GM23338 (cell line): ENCODE measurements around the gene NEO1. TPM values are rescaled to one million over a fixed set of nuclear protein-coding genes. Genes with fewer than 3 reads are reported as not detected.
A peak's percentile ranks its signal among the peaks of the same experiment; 100 is the strongest.

ENCODE experiments used
- ATAC-seq: fragments of 200-7000 bp; cut with Tn5 transposase; 3 replicates; pipeline ENCODE4 v1.9.1; 2020
- DNase-seq: peaks from one replicate; pipeline ENCODE4 v3.0.0-alpha.2; 2015; ENCODE audit warnings: low spot score
- H2AFZ ChIP-seq: fragments of 200-600 bp; sonication (generic); 2 replicates; pipeline ENCODE4 v1.8.0; 2016; ENCODE audit warnings: antibody characterized with exemption, mild to moderate bottlenecking, moderate library complexity
- H3F3A ChIP-seq: fragments of 200-600 bp; sonication (generic); replicated peaks from 2 replicates; pipeline ENCODE4 v1.8.0; 2017; ENCODE audit warnings: antibody characterized with exemption, mixed run types, low read depth
- H3K27ac ChIP-seq: fragments of 200-600 bp; sonication (generic); 2 replicates; pipeline ENCODE4 v1.6.1; 2016; ENCODE audit warnings: low read depth
- H3K27me3 ChIP-seq: fragments of 200-600 bp; sonication (generic); 2 replicates; pipeline ENCODE4 v1.8.0; 2016; ENCODE audit warnings: mild to moderate bottlenecking, mixed run types, moderate library complexity; ENCODE audit not compliant: insufficient read depth
- H3K36me3 ChIP-seq: fragments of 200-600 bp; sonication (generic); 2 replicates; pipeline ENCODE4 v1.8.0; 2016; ENCODE audit warnings: mild to moderate bottlenecking; ENCODE audit not compliant: insufficient read depth
- H3K4me1 ChIP-seq: fragments of 200-600 bp; sonication (generic); 2 replicates; pipeline ENCODE4 v1.8.0; 2016; ENCODE audit warnings: mild to moderate bottlenecking, moderate library complexity; ENCODE audit not compliant: insufficient read depth
- H3K4me2 ChIP-seq: fragments of 200-600 bp; sonication (generic); 2 replicates; pipeline ENCODE4 v1.7.1; 2017; ENCODE audit warnings: mixed run types
- H3K4me3 ChIP-seq: fragments of 200-600 bp; sonication (generic); 2 replicates; pipeline ENCODE4 v1.6.1; 2016; ENCODE audit warnings: mixed run types
- H3K79me2 ChIP-seq: fragments of 200-600 bp; sonication (generic); replicated peaks from 2 replicates; pipeline ENCODE4 v1.8.0; 2017; ENCODE audit warnings: mild to moderate bottlenecking; ENCODE audit not compliant: insufficient read depth
- H3K9me2 ChIP-seq: fragments of 200-600 bp; sonication (generic); 2 replicates; pipeline ENCODE4 v1.8.0; 2017; ENCODE audit not compliant: insufficient read depth
- H4K20me1 ChIP-seq: fragments of 200-600 bp; sonication (generic); replicated peaks from 2 replicates; pipeline ENCODE4 v1.8.0; 2017; ENCODE audit warnings: mild to moderate bottlenecking; ENCODE audit not compliant: insufficient read depth
- H3K27ac Mint-ChIP-seq: 2 replicates; pipeline ENCODE4 v1.8.0; 2020; ENCODE audit warnings: inconsistent platforms, mild to moderate bottlenecking, moderate library complexity, mixed read lengths
- H3K27me3 Mint-ChIP-seq: 3 replicates; pipeline ENCODE4 v1.8.0; 2022; ENCODE audit warnings: low read depth, mild to moderate bottlenecking, moderate library complexity, mixed read lengths, inconsistent platforms; ENCODE audit not compliant: insufficient read depth, poor library complexity
- H3K36me3 Mint-ChIP-seq: 3 replicates; pipeline ENCODE4 v1.8.0; 2021; ENCODE audit warnings: low read depth, mild to moderate bottlenecking, inconsistent platforms, moderate library complexity, mixed read lengths
- H3K4me1 Mint-ChIP-seq: 3 replicates; pipeline ENCODE4 v1.8.0; 2020; ENCODE audit warnings: mild to moderate bottlenecking, inconsistent platforms, mixed read lengths
- H3K4me3 Mint-ChIP-seq: 3 replicates; pipeline ENCODE4 v1.8.0; 2021; ENCODE audit warnings: moderate library complexity, mild to moderate bottlenecking, inconsistent platforms, mixed read lengths
- H3K9me3 Mint-ChIP-seq: 3 replicates; pipeline ENCODE4 v1.8.0; 2020; ENCODE audit warnings: moderate library complexity, mild to moderate bottlenecking, inconsistent platforms, mixed read lengths
- CREB1 ChIP-seq: fragments of 250-450 bp; sonication (Bioruptor Pico); IDR thresholded peaks from 2 replicates; pipeline ENCODE4 v1.5.0; 2020; ENCODE audit warnings: low read depth, mild to moderate bottlenecking, moderate library complexity
- EZH2 ChIP-seq: fragments of 200-600 bp; sonication (generic); IDR thresholded peaks from one replicate; pipeline ENCODE4 v1.8.0; 2017; ENCODE audit warnings: antibody characterized with exemption, mild to moderate bottlenecking, low read depth; ENCODE audit not compliant: unreplicated experiment
- EZH2phosphoT487 ChIP-seq: fragments of 200-600 bp; sonication (generic); IDR thresholded peaks from one replicate; pipeline ENCODE4 v1.8.1; 2018; ENCODE audit warnings: antibody characterized with exemption; ENCODE audit not compliant: unreplicated experiment
- JUNB ChIP-seq: IDR thresholded peaks from one replicate; pipeline ENCODE4 v1.6.1; 2016; ENCODE audit warnings: antibody characterized with exemption; ENCODE audit not compliant: unreplicated experiment
- POLR2AphosphoS5 ChIP-seq: IDR thresholded peaks from 2 replicates; pipeline ENCODE4 v1.6.1; 2016; ENCODE audit warnings: antibody characterized with exemption, low read depth
- STAT1 ChIP-seq: IDR thresholded peaks from one replicate; pipeline ENCODE4 v1.6.1; 2016; ENCODE audit warnings: antibody characterized with exemption; ENCODE audit not compliant: unreplicated experiment
- ZNF114 ChIP-seq: fragments of 250-450 bp; sonication (Bioruptor Pico); IDR thresholded peaks from 2 replicates; pipeline ENCODE4 v1.5.0; 2020; ENCODE audit warnings: mild to moderate bottlenecking, moderate library complexity
- ZNF331 ChIP-seq: fragments of 250-450 bp; sonication (Bioruptor Pico); IDR thresholded peaks from 2 replicates; pipeline ENCODE4 v1.5.0; 2020; ENCODE audit warnings: low read depth, mild to moderate bottlenecking, moderate library complexity
- polyA plus RNA-seq: library from polyadenylated mRNA; unstranded; fragments of >200 nt; fragmentation: Nextera tagmentation; extraction: Ambion mirVana; gene quantifications from 2 replicates; pipeline ENCODE4 v1.2.1, GENCODE V29; 2016
- total RNA-seq: library from RNA; depleted of rRNA; stranded (reverse); fragments of >200 nt; shearing (Covaris generic); gene quantifications from 2 replicates; pipeline ENCODE4 v1.2.3, GENCODE V29; 2014
- TF ChIP-seq, protein P1 (sequence below): IDR thresholded peaks from 2 replicates; pipeline ENCODE4 v1.6.1; 2016; ENCODE audit warnings: antibody characterized with exemption
- TF ChIP-seq, protein P2 (sequence below), 2 experiments: fragments of 200-600 bp in 1 of 2; sonication (generic) in 1 of 2; conservative IDR thresholded peaks; 2 replicates each; pipeline versions ENCODE4 v1.5.1 to v1.6.1; 2016 to 2017; ENCODE audit warnings: antibody characterized with exemption in 2 of 2, low read depth in 2 of 2, mild to moderate bottlenecking in 2 of 2, moderate library complexity in 1 of 2

Gene NEO1
- total and polyA plus RNA-seq, 2 experiments from 2014 or later = 8.4 to 45.8 TPM

DNA sequence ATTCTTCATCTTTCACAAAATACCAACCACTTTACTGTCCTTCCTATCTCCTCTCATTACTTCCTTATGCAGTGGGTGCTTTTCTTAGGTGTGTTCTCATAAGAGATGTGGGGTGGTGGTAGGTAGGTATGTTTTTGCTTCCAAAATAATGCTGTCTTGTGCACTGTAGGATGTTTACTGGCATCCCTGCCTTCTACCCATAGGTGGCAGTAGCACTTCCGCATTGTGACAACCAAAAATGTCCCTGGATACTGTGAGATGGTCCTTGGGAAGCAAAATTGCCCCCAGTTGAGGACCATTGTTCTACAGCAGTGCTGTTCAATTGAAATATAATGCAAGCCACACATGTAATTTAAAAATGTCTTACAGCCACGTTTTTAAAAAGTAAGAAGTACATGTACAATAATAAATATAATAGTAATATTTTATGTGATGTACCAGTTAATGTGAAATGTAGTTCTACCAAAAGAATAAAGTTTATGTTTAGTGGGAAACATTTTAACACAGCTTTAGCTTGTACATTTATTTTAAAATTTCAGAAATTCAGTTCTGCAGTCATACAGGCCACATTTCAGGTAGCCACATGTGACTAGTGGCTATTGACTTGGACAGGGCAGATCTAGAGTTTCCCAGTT lies 75.2 kb downstream of the NEO1 start:
- H4K20me1 ChIP-seq = no peaks in the 10 kb centered on the region
- peak overlapping the region; percentile 19; the same call in 1 of the 2 replicates for H3K27ac Mint-ChIP-seq
- H3F3A ChIP-seq = no peaks in the 10 kb centered on the region
- no peak overlapping the region for H3K4me3 ChIP-seq
- no peaks in the 10 kb centered on the region for H3K27me3 Mint-ChIP-seq
- H3K4me3 Mint-ChIP-seq = no peak overlapping the region
- H3K4me1 ChIP-seq = no peaks in the 10 kb centered on the region
- peaks cover 2% of the 10 kb centered on the region; the same call in 2 of the 3 replicates for H3K4me1 Mint-ChIP-seq
- ATAC-seq = peak; percentile 97
- TF ChIP-seq EZH2phosphoT487 (no peak), ZNF331 (CRISPR knock-in tag) (no peak)
- TF ChIP-seq, protein P1, sequence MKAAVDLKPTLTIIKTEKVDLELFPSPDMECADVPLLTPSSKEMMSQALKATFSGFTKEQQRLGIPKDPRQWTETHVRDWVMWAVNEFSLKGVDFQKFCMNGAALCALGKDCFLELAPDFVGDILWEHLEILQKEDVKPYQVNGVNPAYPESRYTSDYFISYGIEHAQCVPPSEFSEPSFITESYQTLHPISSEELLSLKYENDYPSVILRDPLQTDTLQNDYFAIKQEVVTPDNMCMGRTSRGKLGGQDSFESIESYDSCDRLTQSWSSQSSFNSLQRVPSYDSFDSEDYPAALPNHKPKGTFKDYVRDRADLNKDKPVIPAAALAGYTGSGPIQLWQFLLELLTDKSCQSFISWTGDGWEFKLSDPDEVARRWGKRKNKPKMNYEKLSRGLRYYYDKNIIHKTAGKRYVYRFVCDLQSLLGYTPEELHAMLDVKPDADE = no peak
- TF ChIP-seq, protein P2, sequence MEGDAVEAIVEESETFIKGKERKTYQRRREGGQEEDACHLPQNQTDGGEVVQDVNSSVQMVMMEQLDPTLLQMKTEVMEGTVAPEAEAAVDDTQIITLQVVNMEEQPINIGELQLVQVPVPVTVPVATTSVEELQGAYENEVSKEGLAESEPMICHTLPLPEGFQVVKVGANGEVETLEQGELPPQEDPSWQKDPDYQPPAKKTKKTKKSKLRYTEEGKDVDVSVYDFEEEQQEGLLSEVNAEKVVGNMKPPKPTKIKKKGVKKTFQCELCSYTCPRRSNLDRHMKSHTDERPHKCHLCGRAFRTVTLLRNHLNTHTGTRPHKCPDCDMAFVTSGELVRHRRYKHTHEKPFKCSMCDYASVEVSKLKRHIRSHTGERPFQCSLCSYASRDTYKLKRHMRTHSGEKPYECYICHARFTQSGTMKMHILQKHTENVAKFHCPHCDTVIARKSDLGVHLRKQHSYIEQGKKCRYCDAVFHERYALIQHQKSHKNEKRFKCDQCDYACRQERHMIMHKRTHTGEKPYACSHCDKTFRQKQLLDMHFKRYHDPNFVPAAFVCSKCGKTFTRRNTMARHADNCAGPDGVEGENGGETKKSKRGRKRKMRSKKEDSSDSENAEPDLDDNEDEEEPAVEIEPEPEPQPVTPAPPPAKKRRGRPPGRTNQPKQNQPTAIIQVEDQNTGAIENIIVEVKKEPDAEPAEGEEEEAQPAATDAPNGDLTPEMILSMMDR (conservative IDR thresholded peaks at IDR 0.05; ENCODE audit: low read depth in 2 of 2) = peak; percentile 89 to 90
- H3K79me2 ChIP-seq = no peaks in the 10 kb centered on the region
- no peaks in the 10 kb centered on the region for H3K27me3 ChIP-seq
- peak; percentile 74 for DNase-seq
- no peak overlapping the region for H2AFZ ChIP-seq
- no peak overlapping the region for H3K4me2 ChIP-seq
- 0 out of 2 replicates have a peak overlapping the region, but pooled peaks have one; percentile 3 for H3K27ac ChIP-seq
- no peaks in the 10 kb centered on the region for H3K36me3 ChIP-seq
- no peaks in the 10 kb centered on the region; the same call in 2 of the 3 replicates for H3K9me3 Mint-ChIP-seq
- peaks cover 4% of the 10 kb centered on the region; the same call in 1 of the 3 replicates for H3K36me3 Mint-ChIP-seq
- no peaks in the 10 kb centered on the region for H3K9me2 ChIP-seq

DNA sequence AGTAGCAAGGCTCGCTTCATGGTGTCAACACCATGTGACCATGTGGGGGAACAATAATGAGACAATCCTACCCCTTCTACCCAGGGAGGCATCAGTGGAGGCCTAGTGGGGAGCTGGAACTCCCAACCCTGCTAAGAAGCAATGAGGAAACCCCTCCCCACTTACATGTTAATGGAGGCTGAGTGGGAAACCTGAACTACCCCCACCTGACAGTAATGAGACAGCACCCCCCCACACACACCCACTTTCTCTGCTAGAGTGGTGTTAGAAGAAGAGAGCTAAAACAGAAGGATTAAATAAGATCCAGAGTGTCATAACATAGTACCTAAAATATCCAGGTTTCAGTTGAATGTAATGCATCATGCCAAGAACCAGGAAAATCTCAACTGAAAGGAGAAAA lies 78.6 kb downstream of the NEO1 start:
- H4K20me1 ChIP-seq = no peaks in the 10 kb centered on the region
- H3K36me3 Mint-ChIP-seq = peaks cover 5% of the 10 kb centered on the region; the same call in 1 of the 3 replicates
- H3F3A ChIP-seq = no peaks in the 10 kb centered on the region
- no peak overlapping the region for H3K4me3 Mint-ChIP-seq
- H3K4me2 ChIP-seq = no peak overlapping the region
- H3K79me2 ChIP-seq = no peaks in the 10 kb centered on the region
- DNase-seq = no peak
- no peak overlapping the region for H3K27ac Mint-ChIP-seq
- no peaks in the 10 kb centered on the region for H3K27me3 ChIP-seq
- H3K36me3 ChIP-seq = no peaks in the 10 kb centered on the region
- H3K4me1 Mint-ChIP-seq = peaks cover 2% of the 10 kb centered on the region; the same call in 2 of the 3 replicates
- H3K9me3 Mint-ChIP-seq = no peaks in the 10 kb centered on the region
- H3K9me2 ChIP-seq = no peaks in the 10 kb centered on the region
- no peaks in the 10 kb centered on the region for H3K4me1 ChIP-seq
- TF ChIP-seq CREB1 (CRISPR knock-in tag) = no peak
- no peak for TF ChIP-seq JUNB
- TF ChIP-seq STAT1 = no peak
- TF ChIP-seq EZH2 = no peak
- no peak for TF ChIP-seq ZNF114 (CRISPR knock-in tag)
- TF ChIP-seq, protein P1 = no peak
- TF ChIP-seq ZNF331 (CRISPR knock-in tag) = no peak
- TF ChIP-seq POLR2AphosphoS5 = no peak
- TF ChIP-seq, protein P2 (conservative IDR thresholded peaks at IDR 0.05; ENCODE audit: low read depth in 2 of 2) = no peak
- H3K27ac ChIP-seq = no peak overlapping the region
- no peak overlapping the region for H3K4me3 ChIP-seq
- ATAC-seq = no peak
- H3K27me3 Mint-ChIP-seq = peaks cover 2% of the 10 kb centered on the region
- H2AFZ ChIP-seq = no peak overlapping the region
